Erythroblast (primary cell): ENCODE results near the gene OR10H1.
"Not testable (repeated sequence)": the region's sequence is repeated elsewhere in the genome, so short reads cannot be mapped to it uniquely, and the experiment has no call there.

Experiments
- DNase-seq, 2 experiments: peaks; one replicate each; lab custom pipeline; 2025; lab: John Stamatoyannopoulos, UW
- GATA1 ChIP-seq: IDR thresholded peaks from 2 replicates; pipeline ENCODE4 v1.6.1; 2011; ENCODE audit warnings: low read depth, mild to moderate bottlenecking, control low read depth, low read length, moderate library complexity
- POLR2A ChIP-seq: IDR thresholded peaks from 2 replicates; pipeline ENCODE4 v1.6.1; 2011; ENCODE audit warnings: mild to moderate bottlenecking, low read length

The OR10H1 gene

DNA sequence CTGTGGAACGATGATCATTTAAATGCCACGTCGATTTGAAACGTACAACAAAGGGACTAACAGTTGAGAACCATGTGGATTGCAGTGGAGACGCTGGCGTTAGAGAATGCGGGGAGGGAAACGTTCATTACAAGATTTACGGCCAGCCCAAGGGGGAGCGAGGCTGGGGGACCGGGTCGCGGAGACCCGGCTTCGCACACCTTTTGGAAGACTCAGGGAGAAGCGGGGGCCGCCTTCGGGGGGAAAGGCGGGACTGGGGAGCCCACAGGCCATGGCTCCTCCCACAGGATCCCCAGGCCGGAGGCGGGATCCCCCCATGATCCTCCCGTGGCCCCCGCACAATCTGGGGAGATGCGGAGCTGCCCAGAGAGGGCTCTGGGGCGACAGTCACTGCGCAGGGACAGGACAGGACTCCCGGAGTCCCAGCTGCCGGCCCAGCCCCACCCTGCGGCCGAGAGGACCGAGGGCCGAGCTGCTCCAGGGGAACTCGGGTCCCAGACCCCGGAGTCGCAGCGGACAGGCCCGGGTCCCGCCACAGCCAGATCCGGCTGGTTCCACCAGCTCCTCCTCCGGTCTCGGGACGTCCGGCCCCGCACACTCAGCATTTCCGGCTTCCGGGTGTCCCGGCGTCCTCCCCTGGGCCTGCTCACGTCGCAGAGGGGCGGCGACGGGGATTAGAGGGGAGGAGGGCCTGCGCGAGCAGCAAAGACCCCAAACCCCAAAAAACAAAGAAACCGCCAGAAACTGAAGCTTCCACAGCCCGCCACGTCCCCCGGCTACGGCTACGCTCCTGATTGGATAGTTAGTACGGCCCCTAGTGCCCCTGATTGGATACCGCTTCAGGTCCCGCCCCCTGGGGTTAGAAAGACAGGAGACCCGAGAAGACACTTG, 21.1 kb upstream of the OR10H1 start:
- DNase-seq: peak; percentile 96
- TF ChIP-seq GATA1 (no peak), POLR2A (peak; percentile 78)

DNA sequence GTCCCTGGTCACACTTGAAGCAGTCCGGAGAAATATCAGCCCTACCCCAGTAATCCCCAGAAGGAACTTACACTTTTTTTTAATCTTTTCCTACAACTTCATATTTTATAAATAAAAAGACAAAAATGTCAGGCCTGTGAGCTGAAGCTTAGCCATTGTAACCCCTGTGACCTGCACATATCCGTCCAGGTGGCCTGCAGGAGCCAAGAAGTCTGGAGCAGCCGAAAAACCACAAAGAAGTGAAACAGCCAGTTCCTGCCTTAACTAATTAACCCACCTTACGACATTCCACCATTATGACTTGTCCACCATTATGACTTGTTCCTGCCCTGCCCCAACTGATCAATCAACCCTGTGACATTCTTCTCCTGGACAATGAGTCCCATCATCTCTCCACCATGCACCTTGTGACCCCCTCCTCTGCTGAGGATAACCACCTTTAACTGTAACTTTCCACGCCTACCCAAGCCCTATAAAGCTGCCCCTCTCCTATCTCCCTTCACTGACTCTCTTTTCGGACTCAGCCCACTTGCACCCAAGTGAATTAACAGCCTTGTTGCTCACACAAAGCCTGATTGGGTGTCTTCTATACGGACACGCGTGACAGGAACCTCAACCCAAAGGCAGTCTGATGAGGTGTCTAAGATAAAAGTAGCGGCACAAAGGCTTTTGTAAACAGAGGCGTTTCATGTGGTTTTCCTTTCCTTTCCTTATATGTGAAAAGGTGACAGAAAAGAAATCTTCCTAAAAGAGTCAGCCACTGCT, 20.3 kb upstream of the OR10H1 start:
- DNase-seq: peak in 1 of 2 experiments; percentile 64
- peak; percentile 38 for TF ChIP-seq POLR2A

DNA sequence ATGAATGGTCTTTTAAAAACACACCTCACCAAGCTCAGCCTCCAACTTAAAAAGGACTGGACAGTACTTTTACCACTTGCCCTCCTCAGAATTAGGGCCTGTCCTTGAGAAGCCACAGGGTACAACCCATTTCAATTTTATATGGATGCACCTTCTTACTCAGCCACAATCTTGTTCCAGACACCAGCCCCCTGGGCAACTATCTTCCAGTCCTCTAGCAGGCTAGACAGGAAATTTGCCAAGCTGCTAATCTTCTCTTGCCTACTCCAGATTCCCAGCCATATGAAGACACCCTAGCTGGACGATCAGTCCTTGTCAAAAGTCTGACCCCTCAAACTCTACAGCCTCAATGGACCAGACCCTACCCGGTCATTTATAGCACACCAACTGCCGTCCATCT, 18.8 kb upstream of the OR10H1 start:
- not testable (repeated sequence) for DNase-seq

DNA sequence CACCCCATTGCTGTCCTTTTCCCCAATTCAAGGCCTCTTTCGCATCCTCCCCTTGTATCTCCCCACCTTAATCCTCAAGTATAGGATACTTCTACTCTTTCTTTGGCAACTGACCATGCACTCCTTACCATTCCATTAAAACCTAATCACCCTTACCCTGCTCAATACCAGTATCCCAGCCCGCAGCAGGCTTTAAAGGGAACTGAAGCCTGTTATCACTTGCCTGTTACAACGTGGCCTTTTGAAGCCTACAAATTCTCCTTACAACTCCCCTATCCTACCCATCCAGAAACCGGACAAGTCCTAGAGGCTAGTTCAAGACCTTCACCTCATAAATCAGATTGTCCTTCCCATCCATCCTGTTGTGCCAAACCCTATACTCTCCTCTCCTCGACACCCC, 16.2 kb upstream of the OR10H1 start:
- TF ChIP-seq POLR2A (no peak), GATA1 (no peak)
- DNase-seq: no peak

DNA sequence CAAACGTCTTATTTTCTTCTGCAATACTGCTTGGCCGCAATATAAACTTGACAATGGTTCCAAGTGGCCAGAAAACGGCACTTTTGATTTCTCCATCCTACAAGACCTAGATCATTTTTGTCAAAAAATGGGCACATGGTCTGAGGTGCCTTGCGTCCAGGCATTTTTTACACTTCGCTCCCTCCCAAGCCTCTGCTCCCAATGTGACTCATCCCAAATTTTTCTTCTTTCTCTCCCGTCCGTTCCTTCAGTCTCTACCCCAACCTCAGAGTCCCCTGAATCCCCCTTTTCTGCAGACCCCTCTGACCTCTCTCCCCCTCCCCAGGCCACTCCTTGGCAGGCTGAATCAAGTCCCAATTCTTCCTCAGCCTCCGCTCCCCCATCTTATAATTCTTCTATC, 14.3 kb upstream of the OR10H1 start:
- TF ChIP-seq POLR2A (no peak), GATA1 (no peak)
- no peak for DNase-seq

DNA sequence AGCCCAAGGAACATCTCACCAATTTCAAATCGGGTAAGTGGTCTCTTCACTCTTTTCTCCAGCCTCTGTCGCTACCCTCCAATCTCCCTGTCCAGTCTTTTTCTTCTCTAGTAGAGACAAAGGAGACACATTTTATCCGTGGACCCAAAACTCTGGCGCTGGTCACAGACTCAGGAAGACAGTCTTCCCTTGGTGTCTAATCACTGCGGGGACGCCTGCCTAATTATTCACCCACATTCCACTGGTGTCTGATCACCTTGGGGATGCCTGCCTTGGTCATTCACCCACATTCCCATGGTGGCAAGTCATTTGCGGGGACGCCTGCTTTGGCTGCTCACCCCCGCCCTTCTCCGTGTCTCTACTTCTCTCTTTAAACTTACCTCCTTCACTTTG, 13.8 kb upstream of the OR10H1 start:
- TF ChIP-seq POLR2A: peak; percentile 76
- no peak for TF ChIP-seq GATA1

DNA sequence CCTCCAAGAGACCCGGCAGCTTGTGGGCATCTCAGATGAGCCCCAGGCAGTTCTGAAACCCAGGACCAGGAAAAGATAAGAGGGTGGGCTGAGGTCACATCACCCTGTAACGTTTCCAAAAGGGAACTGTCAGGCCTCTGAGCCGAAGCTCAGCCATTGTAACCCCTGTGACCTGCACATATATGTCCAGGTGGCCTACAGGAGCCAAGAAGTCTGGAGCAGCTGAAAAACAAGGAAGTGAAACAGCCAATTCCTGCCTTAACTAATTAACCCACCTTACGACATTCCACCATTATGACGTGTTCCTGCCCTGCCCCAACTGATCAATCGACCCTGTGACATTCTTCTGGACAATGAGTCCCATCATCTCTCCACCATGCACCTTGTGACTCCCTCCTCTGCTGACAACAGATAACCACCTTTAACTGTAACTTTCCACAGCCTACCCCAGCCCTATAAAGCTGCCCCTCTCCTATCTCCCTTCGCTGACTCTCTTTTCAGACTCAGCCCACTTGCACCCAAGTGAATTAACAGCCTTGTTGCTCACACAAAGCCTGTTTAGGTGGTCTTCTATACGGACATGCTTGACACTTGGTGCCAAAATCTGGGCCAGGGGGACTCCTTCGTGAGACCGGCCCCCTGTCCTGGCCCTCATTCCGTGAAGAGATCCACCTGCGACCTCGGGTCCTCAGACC, 13.3 kb upstream of the OR10H1 start:
- peak; percentile 96 for TF ChIP-seq POLR2A
- peak; percentile 67 to 86 for DNase-seq

More for the DNA sequence above, 13.8 kb upstream of the OR10H1 start:
- no peak for DNase-seq

DNA sequence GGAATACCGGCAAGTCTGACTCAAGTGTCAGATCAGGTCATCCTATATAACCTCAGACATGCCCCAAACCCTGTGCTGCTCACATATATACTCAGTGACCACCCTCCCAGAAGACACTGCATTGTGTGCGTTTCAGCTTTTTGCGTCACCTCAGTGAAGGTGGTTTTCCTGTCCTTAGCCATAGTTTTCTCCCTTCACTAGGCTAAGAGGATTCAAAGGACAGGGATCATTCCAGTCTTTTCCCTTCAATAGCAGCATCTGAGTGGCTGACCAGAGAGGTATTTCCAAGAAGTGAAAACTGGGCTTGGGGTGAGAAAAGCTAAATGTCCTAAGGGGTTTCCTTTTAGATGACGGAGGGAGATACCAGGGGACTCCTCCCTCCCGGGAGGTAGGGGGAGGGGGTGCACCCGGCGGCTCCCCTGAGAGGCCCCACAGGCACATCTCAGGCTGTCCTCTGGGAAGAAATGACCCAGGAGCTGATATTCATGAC, 12.7 kb upstream of the OR10H1 start:
- TF ChIP-seq GATA1: no peak
- no peak for TF ChIP-seq POLR2A

DNA sequence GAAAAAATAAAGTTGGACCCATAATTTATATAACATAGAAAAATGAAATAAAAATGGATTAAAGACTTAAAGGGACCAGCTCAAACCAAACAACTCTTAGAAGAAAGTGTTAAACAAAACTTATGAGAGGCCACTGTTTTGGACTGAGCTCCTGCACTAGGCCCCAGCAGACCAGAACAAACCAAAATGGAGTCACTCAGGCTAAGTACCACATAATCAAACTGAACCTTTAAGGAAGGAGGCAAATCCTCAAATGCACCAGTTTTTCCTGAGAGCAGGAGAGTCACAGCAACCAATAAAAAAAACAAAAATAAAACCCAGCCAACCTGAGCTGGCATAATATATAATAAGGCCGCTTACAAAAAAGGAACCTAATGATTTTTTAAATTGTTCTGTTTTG, 10.3 kb upstream of the OR10H1 start:
- TF ChIP-seq GATA1 (no peak), POLR2A (no peak)
- no peak for DNase-seq

More for the DNA sequence above, 12.7 kb upstream of the OR10H1 start:
- DNase-seq: peak in 1 of 2 experiments; percentile 39

DNA sequence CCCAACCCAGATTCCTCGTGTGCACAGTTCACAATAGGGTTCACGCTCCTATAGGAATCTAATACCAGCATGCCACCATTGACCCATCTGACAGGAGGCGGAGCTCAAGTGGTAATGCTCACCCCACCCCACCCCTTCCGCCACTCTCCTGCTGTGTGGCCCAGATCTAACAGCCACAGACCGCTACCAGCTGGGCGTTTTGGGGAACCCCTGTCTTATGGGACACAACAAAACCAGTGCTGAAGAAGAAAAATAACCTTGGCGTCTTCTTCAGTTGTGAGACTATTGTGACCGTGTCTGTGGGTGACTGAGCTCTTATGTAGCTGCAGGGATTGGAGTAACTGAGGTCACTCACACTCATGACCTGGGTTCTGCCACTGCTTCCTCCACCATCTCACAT, 5.2 kb upstream of the OR10H1 start:
- DNase-seq: no peak
- TF ChIP-seq GATA1: no peak
- no peak for TF ChIP-seq POLR2A

DNA sequence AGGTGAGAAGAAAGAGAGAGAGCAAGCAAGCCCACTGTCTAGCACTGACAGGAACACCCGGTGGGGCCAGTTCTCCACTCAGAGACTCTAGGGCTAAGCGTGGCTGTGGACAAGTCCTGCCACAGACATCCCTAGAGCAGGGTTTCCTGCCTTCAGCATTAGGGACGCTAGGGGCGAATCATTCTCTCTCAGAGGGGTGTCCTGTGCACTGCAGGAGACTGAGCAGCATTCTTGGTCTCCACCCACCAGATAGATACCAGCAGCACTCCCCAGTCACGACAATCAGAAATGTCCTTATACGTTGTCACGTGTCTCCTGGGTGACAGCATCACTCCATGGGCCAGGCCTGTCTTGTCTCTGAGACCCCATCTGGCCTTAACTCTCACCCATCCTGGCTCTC, 1.5 kb downstream of the OR10H1 start:
- TF ChIP-seq GATA1 (no peak), POLR2A (no peak)
- DNase-seq: peak in 1 of 2 experiments; percentile 6

DNA sequence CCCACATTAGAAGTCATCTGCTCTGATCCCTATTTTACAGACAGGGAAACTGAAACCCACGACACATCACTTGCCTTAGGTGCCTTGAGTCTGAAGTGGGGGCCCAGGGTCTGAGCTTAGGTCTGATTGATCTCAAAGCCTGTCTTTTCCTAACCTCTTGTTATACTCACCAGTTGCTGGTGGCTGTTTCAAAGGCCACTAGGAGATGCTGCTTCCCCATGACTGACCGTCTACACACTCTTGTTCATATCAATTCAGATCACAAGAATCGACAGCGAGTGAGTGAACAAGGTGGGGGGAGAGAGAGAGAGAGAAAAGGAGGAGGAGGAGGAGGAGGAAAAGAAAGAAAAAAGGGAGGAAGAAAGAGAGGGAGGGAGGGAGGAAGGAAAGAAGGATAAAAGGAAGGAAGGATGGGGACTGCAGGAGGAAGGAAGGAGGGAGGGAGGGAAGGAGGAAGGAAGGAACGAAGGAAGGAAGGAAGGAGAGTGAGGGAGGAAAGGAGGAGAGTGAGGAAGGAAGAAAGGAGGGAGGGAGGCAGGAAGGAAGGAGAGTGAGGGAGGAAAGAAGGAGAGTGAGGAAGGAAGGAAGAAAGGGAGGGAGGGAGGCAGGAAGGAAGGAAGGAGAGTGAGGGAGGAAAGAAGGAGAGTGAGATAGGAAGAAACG, 3.3 kb downstream of the OR10H1 start:
- TF ChIP-seq GATA1 (no peak), POLR2A (no peak)

DNA sequence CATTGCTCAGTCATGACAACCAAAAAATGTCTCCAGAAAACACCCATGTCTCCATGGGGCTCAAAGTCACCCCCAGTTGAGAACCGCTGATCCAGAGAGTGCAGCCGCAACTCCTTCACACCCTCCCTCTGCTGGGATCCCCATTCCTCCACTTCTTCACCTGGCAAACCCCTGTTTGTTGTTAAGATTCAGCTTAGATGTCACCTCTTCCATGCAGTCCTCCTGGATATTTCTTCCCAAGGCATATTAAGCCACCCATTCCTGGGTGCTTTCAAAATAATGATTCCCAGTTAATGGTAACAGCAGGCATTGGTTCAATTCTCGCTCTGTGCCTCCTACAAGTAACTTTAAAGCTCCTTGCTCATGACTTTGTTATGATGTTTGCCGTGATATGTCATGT, 4.0 kb downstream of the OR10H1 start:
- DNase-seq: no peak
- no peak for TF ChIP-seq POLR2A
- no peak for TF ChIP-seq GATA1

More for the DNA sequence above, 3.3 kb downstream of the OR10H1 start:
- peak; percentile 31 to 50 for DNase-seq

DNA sequence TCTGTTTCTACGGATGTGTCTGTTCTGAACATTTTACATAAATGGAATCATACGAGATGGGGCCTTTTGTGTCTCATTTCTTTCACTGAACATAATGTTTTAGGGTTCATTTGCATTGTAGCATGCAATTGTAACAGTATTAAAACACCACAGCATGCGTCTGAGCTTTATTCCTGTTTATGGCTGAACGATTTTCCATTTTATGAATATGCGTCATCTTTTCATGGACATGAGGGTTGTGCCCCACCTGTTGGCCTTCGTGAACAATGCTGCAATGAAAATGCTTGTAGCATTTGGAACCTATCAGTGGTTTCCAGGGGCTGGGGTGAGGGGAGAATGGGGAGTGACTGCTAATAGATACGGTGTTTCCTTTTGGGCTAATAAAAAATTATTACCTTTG, 5.1 kb downstream of the OR10H1 start:
- DNase-seq: peak; percentile 7 to 18
- TF ChIP-seq GATA1 (no peak), POLR2A (no peak)

DNA sequence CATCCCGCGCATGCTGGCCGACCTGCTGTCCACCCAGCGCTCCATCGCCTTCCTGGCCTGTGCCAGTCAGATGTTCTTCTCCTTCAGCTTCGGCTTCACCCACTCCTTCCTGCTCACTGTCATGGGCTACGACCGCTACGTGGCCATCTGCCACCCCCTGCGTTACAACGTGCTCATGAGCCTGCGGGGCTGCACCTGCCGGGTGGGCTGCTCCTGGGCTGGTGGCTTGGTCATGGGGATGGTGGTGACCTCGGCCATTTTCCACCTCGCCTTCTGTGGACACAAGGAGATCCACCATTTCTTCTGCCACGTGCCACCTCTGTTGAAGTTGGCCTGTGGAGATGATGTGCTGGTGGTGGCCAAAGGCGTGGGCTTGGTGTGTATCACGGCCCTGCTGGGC, 21.2 kb downstream of the OR10H1 start:
- not testable (repeated sequence) for DNase-seq
